Measurements from ENCODE around the gene PCNX3. TPM values are rescaled to one million over a fixed set of nuclear protein-coding genes. Genes with fewer than 3 reads are reported as not detected.
"Not testable (repeated sequence)": the region's sequence is repeated elsewhere in the genome, so short reads cannot be mapped to it uniquely, and the experiment has no call there.

Gene PCNX3
- total RNA-seq, 1 experiment from 2014 or later = 74.5 TPM

DNA sequence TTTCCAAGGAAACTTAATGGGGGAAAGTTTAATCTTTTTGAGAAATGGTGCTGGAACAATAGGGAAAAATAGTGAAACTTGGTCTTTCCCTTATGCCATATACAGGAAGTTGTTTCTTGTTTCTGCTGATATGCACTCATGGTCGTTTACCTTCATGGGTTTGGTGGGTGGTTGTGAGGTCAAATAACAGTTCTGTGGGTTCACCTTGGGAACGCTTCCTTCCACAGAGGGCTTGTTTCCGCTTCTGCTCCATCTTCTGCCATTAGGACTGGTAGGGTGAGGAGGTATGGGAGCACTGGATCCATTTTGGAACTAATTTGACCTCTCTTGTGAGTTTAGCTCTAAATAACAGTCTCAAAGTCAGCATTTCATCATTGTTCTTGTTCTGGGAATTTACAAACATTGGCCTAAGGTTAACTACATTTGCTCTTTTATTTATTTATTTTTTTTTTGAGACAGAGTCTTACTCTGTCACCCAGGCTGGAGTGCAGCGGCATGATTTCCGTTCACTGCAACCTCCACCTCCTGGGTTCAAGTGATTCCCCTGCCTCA is 64.7 kb downstream of the PCNX3 start:
- Histone ChIP-seq H3K4me3 (ENCODE audit: low read depth in 2 of 2, low read length in 2 of 2) (no peak overlapping the region), H3K9me3 (ENCODE audit: control insufficient read depth, insufficient read depth, low read depth, low read length) (no peaks in the 10 kb centered on the region), H3K4me1 (ENCODE audit: control insufficient read depth, insufficient read depth, low read length) (no peaks in the 10 kb centered on the region), H3K27me3 (ENCODE audit: control insufficient read depth, insufficient read depth, low read length) (no peaks in the 10 kb centered on the region), H3K27ac (ENCODE audit: low read length) (no peak overlapping the region), H3K36me3 (ENCODE audit: control insufficient read depth, insufficient read depth, low read length) (no peaks in the 10 kb centered on the region)
- POLR2A ChIA-PET = interaction anchor here (0.6 kb wide), 2 partner anchors 14 to 80 kb away, joined by 4 read pairs; no protein-coding TSS in a partner anchor
- in situ Hi-C loops (cut with HindIII; ENCODE audit: low pct_unique_long_range_greater_than_20kb, low sequenced_read_pairs) = no loop called here
- intact Hi-C loops (cut with micrococcal nuclease; ENCODE audit: unreplicated experiment) = no loop called here
- no TSS peak for BruUV-seq (replicated peaks)
- DNase-seq (ENCODE audit: low read depth, low spot score) = no peak
- no peak for TF ChIP-seq REST (IDR thresholded peaks at IDR 0.05; ENCODE audit: insufficient read depth in 1 of 2, low read depth in 2 of 2, low read length in 1 of 2)
- no peak for TF ChIP-seq POLR2AphosphoS5 (IDR thresholded peaks at IDR 0.05; ENCODE audit: low read depth, low read length)
- TF ChIP-seq CTCF (IDR thresholded peaks at IDR 0.05) = no peak
- TF ChIP-seq SIN3A (IDR thresholded peaks at IDR 0.05; ENCODE audit: borderline replicate concordance, insufficient read depth, low read depth, low read length) = no peak
- TF ChIP-seq TCF7L2 (IDR thresholded peaks at IDR 0.05; ENCODE audit: low read depth, low read length) = no peak
- CTCF ChIA-PET = interaction anchor here (0.7 kb wide), 1 partner anchor 54 kb away, joined by 3 read pairs; no protein-coding TSS in a partner anchor
- no peak for ATAC-seq

GRCh38 chr11:65683480-65683879 is 67.9 kb downstream of the PCNX3 start:
- POLR2A ChIA-PET; CTCF ChIA-PET; ATAC-seq; H3K36me3 ChIP-seq (ENCODE audit: control insufficient read depth, insufficient read depth, low read length); H3K27me3 ChIP-seq (ENCODE audit: control insufficient read depth, insufficient read depth, low read length); H3K27ac ChIP-seq (ENCODE audit: low read length); intact Hi-C loops (cut with micrococcal nuclease; ENCODE audit: unreplicated experiment); in situ Hi-C loops (cut with HindIII; ENCODE audit: low pct_unique_long_range_greater_than_20kb, low sequenced_read_pairs); BruUV-seq (replicated peaks); DNase-seq (ENCODE audit: low read depth, low spot score); H3K4me3 ChIP-seq (ENCODE audit: low read depth in 2 of 2, low read length in 2 of 2); H3K9me3 ChIP-seq (ENCODE audit: control insufficient read depth, insufficient read depth, low read depth, low read length); H3K4me1 ChIP-seq (ENCODE audit: control insufficient read depth, insufficient read depth, low read length): not testable (repeated sequence)

GRCh38 chr11:65685981-65686380 is 70.4 kb downstream of the PCNX3 start:
- Histone ChIP-seq H3K36me3 (ENCODE audit: control insufficient read depth, insufficient read depth, low read length) (no peaks in the 10 kb centered on the region), H3K27ac (ENCODE audit: low read length) (no peak overlapping the region), H3K27me3 (ENCODE audit: control insufficient read depth, insufficient read depth, low read length) (no peaks in the 10 kb centered on the region), H3K4me3 (ENCODE audit: low read depth in 2 of 2, low read length in 2 of 2) (no peak overlapping the region), H3K4me1 (ENCODE audit: control insufficient read depth, insufficient read depth, low read length) (no peaks in the 10 kb centered on the region), H3K9me3 (ENCODE audit: control insufficient read depth, insufficient read depth, low read depth, low read length) (no peaks in the 10 kb centered on the region)
- CTCF ChIA-PET = no interaction called here
- in situ Hi-C loops (cut with HindIII; ENCODE audit: low pct_unique_long_range_greater_than_20kb, low sequenced_read_pairs) (no loop called here), intact Hi-C loops (cut with micrococcal nuclease; ENCODE audit: unreplicated experiment) (no loop called here)
- no TSS peak for BruUV-seq (replicated peaks)
- TF ChIP-seq REST (IDR thresholded peaks at IDR 0.05; ENCODE audit: insufficient read depth in 1 of 2, low read depth in 2 of 2, low read length in 1 of 2) = no peak
- no peak for TF ChIP-seq SIN3A (IDR thresholded peaks at IDR 0.05; ENCODE audit: borderline replicate concordance, insufficient read depth, low read depth, low read length)
- no peak for TF ChIP-seq POLR2AphosphoS5 (IDR thresholded peaks at IDR 0.05; ENCODE audit: low read depth, low read length)
- POLR2A ChIA-PET = no interaction called here
- DNase-seq (ENCODE audit: low read depth, low spot score) = no peak
- ATAC-seq = no peak

All from Panc1 (cell line).